Measurements from ENCODE around the gene FLOT1. TPM values are rescaled to one million over a fixed set of nuclear protein-coding genes. Genes with fewer than 3 reads are reported as not detected.

The FLOT1 gene
- total and polyA plus RNA-seq, 2 of the 4 experiments (the other 2 are of a cell fraction) = 96.2 to 162 TPM

DNA sequence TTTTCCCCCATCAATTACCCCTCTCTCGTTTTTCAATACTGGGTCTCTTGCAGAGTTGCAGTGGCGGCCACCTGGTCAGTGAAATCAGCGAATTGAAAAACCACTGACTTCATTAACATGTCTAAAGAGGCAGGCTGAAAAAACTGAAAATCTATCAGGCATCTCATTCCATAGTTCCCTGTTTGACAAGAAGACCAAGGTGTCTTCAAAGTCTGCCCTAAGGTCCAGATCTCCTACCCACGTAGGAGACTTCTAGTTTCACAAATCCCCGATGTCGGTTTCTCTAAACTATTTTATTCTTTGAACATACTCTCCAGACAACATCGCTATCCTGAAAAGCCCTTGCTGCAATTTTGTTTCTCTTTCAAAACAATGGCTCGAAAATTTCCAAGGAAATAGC lies 23.1 kb downstream of the FLOT1 start:
- ATAC-seq (ENCODE audit: low read depth) (no peak), DNase-seq (no peak)
- ChIA-PET POLR2A (ENCODE audit: unreplicated experiment) (interaction anchor here (0.7 to 1.0 kb wide), 2 partner anchors 34 to 167 kb away, joined by 3 to 5 read pairs; no protein-coding TSS in a partner anchor), CTCF (interaction anchor here (0.6 to 1.0 kb wide), 2 partner anchors 47 to 87 kb away, joined by 3 to 7 read pairs; partner anchors contain the start of gene DHX16)
- Histone ChIP-seq H2BK15ac (ENCODE audit: low read depth, low read length) (peak overlapping the region; percentile 83; the same call in 2 of the 3 replicates), H3K36me3 (ENCODE audit: control insufficient read depth, insufficient read depth, low read length) (peaks cover 25% of the 10 kb centered on the region), H3K9ac (ENCODE audit: low read depth, low read length) (peak overlapping the region; percentile 92), H3K4ac (ENCODE audit: low read depth, low read length) (peak overlapping the region; percentile 97), H3K18ac (ENCODE audit: low read depth, low read length) (peak overlapping the region; percentile 65), H2AK5ac (ENCODE audit: low read depth, low read length) (peak overlapping the region; percentile 96), H4K8ac (ENCODE audit: low read depth in 2 of 2, low read length in 2 of 2) (peak overlapping the region; percentile 93 to 96), H3K9me3 (ENCODE audit: control insufficient read depth, insufficient read depth, low read length) (no peaks in the 10 kb centered on the region), H3K4me1 (ENCODE audit: control insufficient read depth, insufficient read depth, low read length) (peaks cover 4% of the 10 kb centered on the region), H3K23ac (ENCODE audit: low read depth, low read length) (peak overlapping the region; percentile 85), H4K91ac (ENCODE audit: insufficient read depth, low read depth, low read length) (peak overlapping the region; percentile 97), H2BK120ac (ENCODE audit: low read depth, low read length) (peak overlapping the region; percentile 88), H2AK9ac (replicated peaks; ENCODE audit: low read depth, low read length, poor library complexity) (peak overlapping the region; percentile 99), H3K56ac (ENCODE audit: extremely low read depth, insufficient read depth, low read length) (peak overlapping the region; percentile 99), H2AFZ (replicated peaks; ENCODE audit: low read length, poor library complexity) (peak overlapping the region; percentile 51), H2BK20ac (ENCODE audit: low read depth, low read length) (peak overlapping the region; percentile 65), H3K79me1 (ENCODE audit: low read depth in 1 of 2, low read length in 2 of 2) (peaks cover 15 to 37% of the 10 kb centered on the region in 2 experiments), H3K27me3 (ENCODE audit: control insufficient read depth, insufficient read depth, low read length) (no peaks in the 10 kb centered on the region), H4K5ac (ENCODE audit: low read depth, low read length) (peak overlapping the region; percentile 93), H3K4me3 (ENCODE audit: insufficient read depth, low read depth, low read length) (peak overlapping the region; percentile 59), H2BK5ac (ENCODE audit: low read depth, low read length, poor library complexity, severe bottlenecking) (peak overlapping the region; percentile 86), H3K9me1 (ENCODE audit: insufficient read depth, low read length) (peaks cover 5% of the 10 kb centered on the region), H4K20me1 (ENCODE audit: insufficient read depth, low read length) (peaks cover 30% of the 10 kb centered on the region), H3K14ac (replicated peaks; ENCODE audit: low read depth, low read length) (peak overlapping the region; percentile 97), H3K27ac (ENCODE audit: insufficient read depth, low read length) (peak overlapping the region; percentile 88), H3K4me2 (ENCODE audit: low read depth, low read length) (peak overlapping the region; percentile 95)
- dilution Hi-C loops (cut with HindIII; ENCODE audit: low sequenced_read_pairs, unreplicated experiment) = no loop called here
- TF ChIP-seq USF2 (IDR thresholded peaks at IDR 0.05; ENCODE audit: low read depth, low read length) (no peak), MAZ (IDR thresholded peaks at IDR 0.05; ENCODE audit: borderline replicate concordance, low read depth, low read length) (no peak), MXI1 (IDR thresholded peaks at IDR 0.05; ENCODE audit: borderline replicate concordance, low read depth, low read length) (no peak), RAD21 (IDR thresholded peaks at IDR 0.05; ENCODE audit: low read length) (no peak), SMC3 (IDR thresholded peaks at IDR 0.05; ENCODE audit: low read depth, low read length) (no peak), CHD1 (IDR thresholded peaks at IDR 0.05; ENCODE audit: low read depth, low read length) (no peak), NFE2L2 (IDR thresholded peaks at IDR 0.05; ENCODE audit: low read depth, low read length) (no peak), MAFK (IDR thresholded peaks at IDR 0.05; ENCODE audit: low read depth, low read length) (no peak), FOS (IDR thresholded peaks at IDR 0.05; ENCODE audit: low read depth, low read length) (no peak)
- TF ChIP-seq, protein P1, sequence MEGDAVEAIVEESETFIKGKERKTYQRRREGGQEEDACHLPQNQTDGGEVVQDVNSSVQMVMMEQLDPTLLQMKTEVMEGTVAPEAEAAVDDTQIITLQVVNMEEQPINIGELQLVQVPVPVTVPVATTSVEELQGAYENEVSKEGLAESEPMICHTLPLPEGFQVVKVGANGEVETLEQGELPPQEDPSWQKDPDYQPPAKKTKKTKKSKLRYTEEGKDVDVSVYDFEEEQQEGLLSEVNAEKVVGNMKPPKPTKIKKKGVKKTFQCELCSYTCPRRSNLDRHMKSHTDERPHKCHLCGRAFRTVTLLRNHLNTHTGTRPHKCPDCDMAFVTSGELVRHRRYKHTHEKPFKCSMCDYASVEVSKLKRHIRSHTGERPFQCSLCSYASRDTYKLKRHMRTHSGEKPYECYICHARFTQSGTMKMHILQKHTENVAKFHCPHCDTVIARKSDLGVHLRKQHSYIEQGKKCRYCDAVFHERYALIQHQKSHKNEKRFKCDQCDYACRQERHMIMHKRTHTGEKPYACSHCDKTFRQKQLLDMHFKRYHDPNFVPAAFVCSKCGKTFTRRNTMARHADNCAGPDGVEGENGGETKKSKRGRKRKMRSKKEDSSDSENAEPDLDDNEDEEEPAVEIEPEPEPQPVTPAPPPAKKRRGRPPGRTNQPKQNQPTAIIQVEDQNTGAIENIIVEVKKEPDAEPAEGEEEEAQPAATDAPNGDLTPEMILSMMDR (conservative IDR thresholded peaks at IDR 0.05; ENCODE audit: low read depth, low read length) = no peak
- in situ Hi-C loops (cut with MboI; ENCODE audit: low sequenced_read_pairs) = no loop called here
- WGBS, 2 experiments (ENCODE audit: extremely low coverage in 2 of 2, insufficient read length in 1 of 2) = 42% methylated on average over 2 of the region's 8 CpGs; no CpG with 5 or more reads in 1 of the 2 experiments
- no TSS peak for BruUV-seq (replicated peaks)
- intact Hi-C loops (cut with micrococcal nuclease) = no loop called here
